Activated naive CD8-positive, alpha-beta T cell (primary cell): ENCODE results near the gene SLC25A21.

Experiments
- H3K27ac Mint-ChIP-seq: one replicate; pipeline ENCODE4 v1.8.0; 2021; ENCODE audit warnings: mixed read lengths
- H3K27me3 Mint-ChIP-seq: one replicate; pipeline ENCODE4 v1.8.0; 2021; ENCODE audit warnings: mixed read lengths
- H3K36me3 Mint-ChIP-seq: one replicate; pipeline ENCODE4 v1.8.0; 2021; ENCODE audit warnings: mixed read lengths
- H3K4me1 Mint-ChIP-seq: one replicate; pipeline ENCODE4 v1.8.0; 2021; ENCODE audit warnings: low read depth, mixed read lengths
- H3K4me3 Mint-ChIP-seq: one replicate; pipeline ENCODE4 v1.8.0; 2021; ENCODE audit warnings: mild to moderate bottlenecking, mixed read lengths
- H3K9me3 Mint-ChIP-seq: one replicate; pipeline ENCODE4 v1.8.0; 2021; ENCODE audit warnings: low read depth, mixed read lengths

The SLC25A21 gene

GRCh38 chr14:37036669-37037341 is 135.6 kb downstream of the SLC25A21 start:
- H3K36me3 Mint-ChIP-seq: no peaks in the 10 kb centered on the region
- H3K4me1 Mint-ChIP-seq: no peaks in the 10 kb centered on the region
- no peak overlapping the region for H3K4me3 Mint-ChIP-seq
- H3K9me3 Mint-ChIP-seq: peaks cover 4% of the 10 kb centered on the region
- no peaks in the 10 kb centered on the region for H3K27me3 Mint-ChIP-seq
- no peak overlapping the region for H3K27ac Mint-ChIP-seq

DNA sequence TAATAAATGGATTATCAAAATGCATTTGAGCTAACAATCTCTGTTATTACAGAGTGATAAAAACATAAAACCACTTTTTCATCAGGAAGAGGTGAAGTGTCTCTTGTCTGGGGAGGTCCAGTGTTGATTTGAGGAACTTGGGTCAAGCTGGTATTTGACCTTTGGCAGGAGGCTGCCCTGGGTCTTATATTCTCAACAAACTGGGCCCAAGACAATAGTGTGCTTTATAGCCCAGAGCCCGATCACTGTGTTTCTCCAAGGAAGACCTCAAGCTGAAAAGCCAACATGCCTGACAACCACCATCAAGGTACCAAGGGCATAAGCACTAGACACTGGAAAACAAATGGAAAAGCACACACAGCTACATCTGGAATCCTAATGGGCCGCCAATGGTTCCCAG is 137.0 kb downstream of the SLC25A21 start:
- Mint-ChIP-seq H3K9me3 (peaks cover 4% of the 10 kb centered on the region), H3K4me3 (no peak overlapping the region), H3K27me3 (no peaks in the 10 kb centered on the region), H3K27ac (no peak overlapping the region), H3K4me1 (no peaks in the 10 kb centered on the region), H3K36me3 (no peaks in the 10 kb centered on the region)

- Mint-ChIP-seq H3K27me3 (no peaks in the 10 kb centered on the region), H3K36me3 (no peaks in the 10 kb centered on the region), H3K9me3 (peaks cover 4% of the 10 kb centered on the region), H3K27ac (no peak overlapping the region), H3K4me3 (no peak overlapping the region), H3K4me1 (no peaks in the 10 kb centered on the region)
Measured at GRCh38 chr14:37034410-37035285, 137.8 kb downstream of the SLC25A21 start.

- Mint-ChIP-seq H3K9me3 (peaks cover 4% of the 10 kb centered on the region), H3K4me3 (no peak overlapping the region)
Measured at GRCh38 chr14:37032863-37033262, 139.5 kb downstream of the SLC25A21 start.

DNA sequence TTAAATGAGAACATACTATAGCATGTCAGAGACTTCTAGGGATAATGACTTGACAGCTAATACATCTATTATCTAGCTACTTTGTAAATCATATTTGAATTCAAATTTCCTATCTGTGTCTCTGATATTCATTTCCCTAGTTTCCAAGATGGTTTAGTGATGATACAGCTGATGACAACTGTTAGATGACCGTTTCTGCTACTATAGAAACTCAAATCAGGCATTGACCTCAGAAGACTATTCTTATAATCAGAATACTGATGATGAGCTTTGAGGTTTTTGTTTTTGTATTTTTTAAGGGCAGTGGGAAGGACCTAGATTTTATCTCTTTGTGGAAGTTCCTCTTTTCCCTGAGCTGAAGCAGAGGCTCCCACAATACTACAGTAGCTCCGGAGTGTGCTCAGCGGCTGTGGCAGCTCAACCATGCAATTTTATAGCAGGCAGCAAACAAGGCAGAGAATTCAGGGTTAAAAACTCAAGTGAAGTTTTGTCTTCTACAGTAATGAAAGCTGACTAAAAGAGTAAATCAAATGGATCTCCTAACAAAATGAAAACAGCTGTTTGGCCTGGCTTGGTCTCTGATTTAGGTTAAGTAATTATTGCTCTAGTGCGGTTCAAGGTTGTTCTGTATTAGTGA is 145.1 kb downstream of the SLC25A21 start:
- Mint-ChIP-seq H3K4me1 (no peaks in the 10 kb centered on the region), H3K36me3 (no peaks in the 10 kb centered on the region), H3K27ac (no peak overlapping the region), H3K27me3 (no peaks in the 10 kb centered on the region), H3K9me3 (no peaks in the 10 kb centered on the region), H3K4me3 (no peak overlapping the region)

More at GRCh38 chr14:37032863-37033262, 139.5 kb downstream of the SLC25A21 start:
- H3K27me3 Mint-ChIP-seq: no peaks in the 10 kb centered on the region
- H3K27ac Mint-ChIP-seq: no peak overlapping the region
- H3K36me3 Mint-ChIP-seq: no peaks in the 10 kb centered on the region
- H3K4me1 Mint-ChIP-seq: no peaks in the 10 kb centered on the region

DNA sequence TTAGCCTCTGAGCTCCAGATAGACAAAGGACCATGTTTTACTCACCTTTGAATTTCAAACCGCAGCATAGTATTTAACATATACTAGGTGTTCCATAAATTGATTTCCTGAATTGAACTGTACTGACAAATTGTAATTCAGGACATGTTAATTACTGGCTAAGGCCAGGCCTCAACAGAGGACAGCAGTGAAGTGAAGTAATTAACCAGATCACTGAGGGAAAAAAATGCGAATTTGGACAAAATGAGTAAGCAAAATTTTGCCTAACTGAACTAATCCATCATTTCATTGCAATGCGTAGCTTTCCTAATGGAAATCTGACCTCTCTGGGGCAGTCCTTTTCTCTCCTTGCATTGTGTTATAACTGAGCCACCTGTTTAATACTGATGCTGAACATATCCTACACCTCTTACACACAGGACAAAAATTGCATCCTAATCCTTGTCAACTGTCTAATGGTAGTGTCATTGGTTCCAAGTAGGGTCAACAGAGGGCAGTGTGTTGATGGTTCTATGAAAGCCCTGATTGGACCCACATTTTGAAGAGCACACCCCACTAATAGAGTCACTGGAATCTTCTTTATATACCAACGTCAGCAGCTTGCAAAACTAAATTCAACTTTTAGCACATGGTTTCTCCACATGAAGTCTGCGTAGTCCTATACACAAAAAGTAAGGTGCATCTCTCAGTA is 148.4 kb downstream of the SLC25A21 start:
- Mint-ChIP-seq H3K36me3 (no peaks in the 10 kb centered on the region), H3K9me3 (no peaks in the 10 kb centered on the region), H3K27ac (no peak overlapping the region), H3K27me3 (no peaks in the 10 kb centered on the region), H3K4me3 (no peak overlapping the region), H3K4me1 (no peaks in the 10 kb centered on the region)

DNA sequence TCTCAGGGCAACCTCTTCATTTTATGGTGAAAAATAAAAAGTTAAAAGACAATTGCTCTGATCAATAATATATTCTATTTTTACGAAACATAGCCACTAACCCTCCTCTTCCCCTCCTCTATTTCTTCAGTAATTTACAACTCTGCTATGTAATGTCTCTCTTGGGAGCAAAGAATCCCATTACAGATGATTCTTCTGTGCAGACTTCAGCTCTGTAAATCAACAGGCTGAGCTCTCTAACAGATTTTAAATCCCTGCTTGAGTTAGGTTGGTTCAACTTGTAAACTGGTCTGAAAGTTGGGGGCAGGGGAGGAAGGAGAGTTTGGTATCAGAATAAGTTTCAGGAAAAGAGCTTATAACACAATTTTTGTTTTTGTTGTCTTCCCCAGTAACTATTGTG is 151.0 kb downstream of the SLC25A21 start:
- Mint-ChIP-seq H3K27me3 (no peaks in the 10 kb centered on the region), H3K4me3 (no peak overlapping the region), H3K9me3 (no peaks in the 10 kb centered on the region), H3K4me1 (no peaks in the 10 kb centered on the region), H3K36me3 (no peaks in the 10 kb centered on the region), H3K27ac (no peak overlapping the region)

DNA sequence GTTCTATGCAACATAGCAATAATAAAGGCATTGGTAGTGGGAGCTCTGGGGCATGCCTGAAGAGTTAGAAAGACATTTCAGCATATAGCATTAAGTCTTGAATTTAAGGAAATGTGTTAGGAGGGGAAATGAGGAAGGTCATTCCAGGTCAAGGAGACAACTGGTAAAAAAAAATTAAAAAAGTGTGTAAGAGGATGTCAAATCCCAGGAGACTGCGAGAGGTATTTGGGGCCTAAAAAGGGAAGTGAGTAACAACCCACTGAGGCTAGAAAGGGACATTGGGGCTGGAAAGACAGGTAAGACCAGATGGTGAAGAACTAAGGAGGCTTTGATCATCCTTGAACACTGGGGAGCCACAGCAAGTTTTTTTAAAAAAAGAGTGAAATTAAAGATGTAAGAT is 152.9 kb downstream of the SLC25A21 start:
- Mint-ChIP-seq H3K4me1 (no peaks in the 10 kb centered on the region), H3K9me3 (peaks cover 2% of the 10 kb centered on the region), H3K27ac (no peak overlapping the region), H3K36me3 (no peaks in the 10 kb centered on the region), H3K27me3 (no peaks in the 10 kb centered on the region), H3K4me3 (no peak overlapping the region)

DNA sequence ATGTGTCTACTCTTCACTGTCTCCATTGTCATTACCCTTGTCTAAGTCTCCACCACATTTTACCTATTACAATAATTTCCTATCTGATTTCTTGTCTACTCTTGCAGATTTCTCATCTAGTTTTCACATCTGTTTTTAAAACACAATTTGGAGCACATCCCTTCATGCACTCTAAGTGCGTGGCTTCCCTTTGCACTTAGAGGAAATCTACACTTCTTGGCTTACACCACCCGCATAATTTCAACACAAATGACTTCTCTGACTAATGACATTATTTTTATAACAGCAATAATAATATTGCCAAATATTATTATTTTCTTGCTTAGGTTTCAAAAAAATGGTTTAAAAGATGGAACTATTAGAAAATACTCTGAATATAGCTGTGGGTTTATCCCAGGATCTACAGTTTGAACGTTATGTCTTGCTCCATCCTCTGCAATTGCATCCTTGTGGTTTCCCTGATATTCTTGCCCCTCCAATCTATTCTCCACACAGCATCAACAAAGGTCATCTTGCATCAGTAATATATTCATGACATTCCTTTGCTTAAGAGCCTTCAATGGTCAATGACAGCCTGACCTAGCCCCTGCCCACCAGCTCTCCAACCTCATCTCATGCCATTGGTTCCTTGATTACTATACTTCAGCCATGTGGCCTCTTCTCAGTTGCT is 153.7 kb downstream of the SLC25A21 start:
- Mint-ChIP-seq H3K27me3 (no peaks in the 10 kb centered on the region), H3K27ac (no peak overlapping the region), H3K4me3 (no peak overlapping the region), H3K9me3 (peaks cover 4% of the 10 kb centered on the region), H3K36me3 (no peaks in the 10 kb centered on the region), H3K4me1 (no peaks in the 10 kb centered on the region)

DNA sequence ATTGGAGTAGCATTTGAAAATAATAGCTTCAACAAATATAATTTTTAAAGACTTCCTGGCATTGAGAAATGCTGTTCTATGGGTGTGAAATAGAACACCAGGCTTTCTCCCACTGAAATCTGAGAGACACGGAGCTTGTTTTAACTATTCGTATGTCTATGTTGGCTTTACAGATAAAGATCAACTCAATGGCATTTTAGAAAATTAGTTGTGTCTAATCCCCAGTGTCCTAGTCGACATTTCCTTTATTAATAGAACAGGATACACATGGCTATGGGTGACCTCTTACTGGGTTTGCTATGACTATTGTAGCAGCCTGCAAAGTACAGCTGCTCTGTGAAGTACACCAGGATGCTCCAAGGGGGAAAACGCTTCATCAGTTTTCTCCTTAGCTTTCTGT is 159.3 kb downstream of the SLC25A21 start:
- H3K36me3 Mint-ChIP-seq: no peaks in the 10 kb centered on the region
- no peak overlapping the region for H3K27ac Mint-ChIP-seq
- no peak overlapping the region for H3K4me3 Mint-ChIP-seq
- peaks cover 4% of the 10 kb centered on the region for H3K9me3 Mint-ChIP-seq
- no peaks in the 10 kb centered on the region for H3K27me3 Mint-ChIP-seq
- no peaks in the 10 kb centered on the region for H3K4me1 Mint-ChIP-seq

GRCh38 chr14:36998686-36999085 is 173.7 kb downstream of the SLC25A21 start:
- Mint-ChIP-seq H3K36me3 (no peaks in the 10 kb centered on the region), H3K4me1 (no peaks in the 10 kb centered on the region), H3K27me3 (no peaks in the 10 kb centered on the region), H3K9me3 (no peaks in the 10 kb centered on the region), H3K27ac (no peak overlapping the region), H3K4me3 (no peak overlapping the region)

- Mint-ChIP-seq H3K27ac (no peak overlapping the region), H3K36me3 (no peaks in the 10 kb centered on the region), H3K4me1 (no peaks in the 10 kb centered on the region), H3K4me3 (no peak overlapping the region), H3K9me3 (peaks cover 1% of the 10 kb centered on the region), H3K27me3 (no peaks in the 10 kb centered on the region)
Measured at GRCh38 chr14:36997843-36998242, 174.6 kb downstream of the SLC25A21 start.

DNA sequence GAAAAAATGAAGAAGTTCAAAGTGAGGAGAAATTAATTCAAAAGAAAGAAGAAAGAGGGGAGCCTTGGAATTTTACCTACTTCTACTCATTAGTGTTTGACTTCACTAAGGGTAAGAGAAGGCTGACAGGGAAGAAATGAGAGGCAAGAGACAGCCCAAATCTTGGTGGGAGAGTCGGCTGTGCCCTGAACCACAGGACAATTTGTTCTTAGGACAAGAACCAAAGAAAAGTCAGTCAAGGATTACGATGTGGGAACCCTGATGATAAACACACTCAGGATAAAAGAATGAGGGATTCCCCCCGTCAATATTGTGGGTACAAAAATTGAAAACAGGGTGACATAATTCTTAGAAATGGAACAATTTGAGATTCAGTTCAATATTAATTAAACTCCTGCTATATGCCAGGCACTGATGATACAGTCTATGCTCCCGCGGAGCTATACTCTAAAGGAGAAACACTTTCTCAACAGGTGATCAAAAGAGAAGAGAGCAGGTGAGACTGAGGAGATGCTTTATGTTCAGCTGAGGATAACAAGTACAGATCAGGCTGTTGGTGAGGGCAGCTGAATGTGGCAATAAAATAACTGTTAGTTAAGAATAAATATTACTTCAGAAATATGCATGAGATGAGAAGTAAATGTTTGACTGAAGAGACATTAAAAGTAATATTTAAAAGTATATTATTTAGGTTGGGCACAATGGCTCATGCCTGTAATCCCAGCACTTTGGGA is 175.4 kb downstream of the SLC25A21 start:
- Mint-ChIP-seq H3K36me3 (no peaks in the 10 kb centered on the region), H3K4me1 (no peaks in the 10 kb centered on the region), H3K27me3 (no peaks in the 10 kb centered on the region), H3K27ac (no peak overlapping the region), H3K4me3 (no peak overlapping the region), H3K9me3 (peaks cover 3% of the 10 kb centered on the region)
